GM12878 (cell line): ENCODE measurements around the gene IL17RB. TPM values are rescaled to one million over a fixed set of nuclear protein-coding genes. Genes with fewer than 3 reads are reported as not detected.

ENCODE experiments used
- ATF7 ChIP-seq: fragments of 450-650 bp; IDR thresholded peaks from 2 replicates; pipeline ENCODE4 v1.6.1; 2016; ENCODE audit warnings: low read depth, mild to moderate bottlenecking
- CBX5 ChIP-seq: sonication (generic); IDR thresholded peaks from 2 replicates; pipeline ENCODE4 v1.6.1; 2016; ENCODE audit warnings: low read depth, moderate library complexity, mild to moderate bottlenecking, inconsistent platforms
- EED ChIP-seq: sonication (generic); IDR thresholded peaks from 2 replicates; pipeline ENCODE4 v1.6.1; 2016; ENCODE audit warnings: antibody characterized with exemption, low read depth
- EP300 ChIP-seq, 2 experiments: fragments of 150-350 bp in 1 of 2; IDR thresholded peaks; 2 replicates each; pipeline ENCODE4 v1.6.1; 2011 to 2012; ENCODE audit warnings: low read depth in 2 of 2, low read length in 2 of 2, borderline replicate concordance in 1 of 2, improper control_type of control experiment in 1 of 2, inconsistent platforms in 1 of 2; ENCODE audit not compliant: control insufficient read depth in 1 of 2
- JUND ChIP-seq: IDR thresholded peaks from 2 replicates; pipeline ENCODE4 v1.6.1; 2012; ENCODE audit warnings: low read depth, mild to moderate bottlenecking, low read length, improper control_type of control experiment, moderate library complexity
- LARP7 ChIP-seq: fragments of 450-650 bp; IDR thresholded peaks from 2 replicates; pipeline ENCODE4 v1.6.1; 2017; ENCODE audit warnings: mild to moderate bottlenecking
- MTA2 ChIP-seq: fragments of 450-650 bp; IDR thresholded peaks from 2 replicates; pipeline ENCODE4 v1.6.1; 2016; ENCODE audit warnings: low read depth, mild to moderate bottlenecking, moderate library complexity
- SREBF1 ChIP-seq: IDR thresholded peaks from 2 replicates; pipeline ENCODE4 v1.6.1; 2012; ENCODE audit warnings: mild to moderate bottlenecking, low read length
- SREBF2 ChIP-seq: IDR thresholded peaks from 2 replicates; pipeline ENCODE4 v1.6.1; 2012; ENCODE audit warnings: mild to moderate bottlenecking, low read length
- TAF1 ChIP-seq: IDR thresholded peaks from 2 replicates; pipeline ENCODE4 v1.6.1; 2011; ENCODE audit warnings: mild to moderate bottlenecking, low read depth, low read length, borderline replicate concordance
- ZBED1 ChIP-seq: IDR thresholded peaks from 2 replicates; pipeline ENCODE4 v1.6.1; 2016; ENCODE audit warnings: borderline replicate concordance
- ZNF24 ChIP-seq: fragments of 450-650 bp; IDR thresholded peaks from 2 replicates; pipeline ENCODE4 v1.6.1; 2017; ENCODE audit warnings: antibody characterized with exemption, mild to moderate bottlenecking
- ZNF274 ChIP-seq: IDR thresholded peaks from one replicate; pipeline ENCODE4 v1.8.0; 2011; ENCODE audit not compliant: insufficient read length, insufficient read depth
- ZNF384 ChIP-seq: IDR thresholded peaks from 2 replicates; pipeline ENCODE4 v1.6.1; 2012; ENCODE audit warnings: low read depth, mild to moderate bottlenecking, low read length, improper control_type of control experiment, borderline replicate concordance
- ZSCAN29 ChIP-seq: fragments of 450-650 bp; IDR thresholded peaks from 2 replicates; pipeline ENCODE4 v1.6.1; 2017; ENCODE audit warnings: mild to moderate bottlenecking, moderate library complexity
- polyA plus RNA-seq, 11 experiments: library from polyadenylated mRNA; depleted of rRNA in 4 of 11; unstranded in 6 of 11; stranded (reverse) in 5 of 11; fragments of >200 nt; fragmentation: Nextera tagmentation in 4 of 11; fragmentation: Illumina TruSeq in 1 of 11; extraction: Ambion mirVana in 4 of 11; extraction: Trizol in 1 of 11; gene quantifications; 1 replicate in 1 of 11; 2 replicates in 10 of 11; pipeline versions ENCODE4 v1.2.1 to v1.2.3, GENCODE V29; 2011 to 2016; ENCODE audit warnings: inconsistent platforms in 2 of 11, missing spikeins in 2 of 11, low read depth in 1 of 11
- total RNA-seq, 4 experiments: library from RNA; depleted of rRNA in 3 of 4; stranded (reverse); fragments of >200 nt in 3 of 4; fragmentation: Illumina TruSeq in 1 of 4; extraction: Trizol in 1 of 4; gene quantifications; 2 replicates each; pipeline versions ENCODE4 v1.2.1 to v1.2.3, GENCODE V29; 2013 to 2021
- TF ChIP-seq, protein P1 (sequence below), 3 experiments: IDR thresholded peaks in 2 of 3; conservative IDR thresholded peaks in 1 of 3; 2 replicates each; pipeline ENCODE4 v1.5.1; 2011; ENCODE audit warnings: low read depth in 3 of 3, low read length in 3 of 3, mild to moderate bottlenecking in 3 of 3, control low read depth in 2 of 3, moderate library complexity in 2 of 3, inconsistent platforms in 1 of 3, mixed read lengths in 1 of 3; ENCODE audit not compliant: control insufficient read depth in 2 of 3, insufficient read depth in 1 of 3; ENCODE audit errors: extremely low read depth in 1 of 3
- TF ChIP-seq, protein P2 (sequence below): IDR thresholded peaks from 2 replicates; pipeline ENCODE4 v1.6.1; 2011; ENCODE audit warnings: borderline replicate concordance, low read depth, mild to moderate bottlenecking, moderate library complexity, low read length; ENCODE audit not compliant: insufficient read depth, poor library complexity, severe bottlenecking
- TF ChIP-seq, protein P3 (sequence below): fragments of 150-350 bp; IDR thresholded peaks from 2 replicates; pipeline ENCODE4 v1.6.1; 2016; ENCODE audit warnings: low read depth, low read length
- TF ChIP-seq, protein P4 (sequence below): fragments of 450-650 bp; IDR thresholded peaks from 2 replicates; pipeline ENCODE4 v1.6.1; 2016; ENCODE audit warnings: mild to moderate bottlenecking, moderate library complexity, borderline replicate concordance

IL17RB gene
- total and polyA plus RNA-seq, 10 of the 15 experiments (the other 5 are each of a cell fraction or from before 2014, with no cell fraction given) = 1.9 to 17.2 (median 2.9) TPM

DNA sequence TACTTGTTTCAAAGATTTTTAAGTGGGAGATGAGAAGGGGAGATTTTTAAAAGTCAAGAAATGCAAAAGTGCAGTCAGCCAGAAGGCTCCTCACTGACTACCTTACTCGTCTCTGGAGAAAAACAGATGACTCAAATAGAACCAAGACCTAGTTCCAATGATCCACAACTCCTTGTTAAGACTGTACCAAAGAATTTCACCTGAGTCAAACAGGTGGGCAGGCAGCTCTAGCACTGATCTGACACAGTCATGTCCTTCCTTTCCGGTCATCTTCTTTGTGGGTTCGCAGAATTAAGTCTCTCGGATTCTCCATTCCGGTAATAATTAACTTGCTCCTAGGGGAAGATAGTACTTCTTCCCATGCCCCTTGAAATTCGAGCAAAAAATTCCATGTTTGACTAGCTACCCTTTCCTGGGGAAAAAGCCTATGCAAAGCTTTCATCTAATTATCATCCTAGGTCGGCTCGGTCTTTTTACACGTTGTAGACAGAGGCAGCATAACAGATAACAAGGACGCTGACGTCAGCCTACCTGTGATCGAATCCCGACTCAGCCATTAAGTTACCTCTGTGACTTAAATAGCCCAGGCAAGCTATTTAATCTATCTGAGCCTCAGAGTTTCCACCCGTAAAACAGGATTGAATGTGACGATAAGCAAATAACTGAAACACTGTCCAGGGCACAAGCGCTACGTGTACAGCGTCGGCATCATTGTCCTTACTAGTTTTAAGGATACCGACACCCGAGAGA is 44.5 kb downstream of the IL17RB start (continued):
- TF ChIP-seq EP300 (IDR thresholded peaks at IDR 0.05; ENCODE audit: borderline replicate concordance in 1 of 2, control insufficient read depth in 1 of 2, low read depth in 2 of 2, low read length in 2 of 2) (no peak), JUND (no peak), ZNF24 (no peak), ZBED1 (no peak), LARP7 (no peak), ATF7 (peak; percentile 38), SREBF1 (no peak), SREBF2 (no peak), MTA2 (peak; percentile 12; the same call in 1 of the 2 replicates), TAF1 (no peak), EED (no peak), CBX5 (0 out of 2 replicates have a peak, but pooled peaks have one; percentile 25), ZNF384 (no peak), ZNF274 (no peak), ZSCAN29 (no peak)
- TF ChIP-seq, protein P1, sequence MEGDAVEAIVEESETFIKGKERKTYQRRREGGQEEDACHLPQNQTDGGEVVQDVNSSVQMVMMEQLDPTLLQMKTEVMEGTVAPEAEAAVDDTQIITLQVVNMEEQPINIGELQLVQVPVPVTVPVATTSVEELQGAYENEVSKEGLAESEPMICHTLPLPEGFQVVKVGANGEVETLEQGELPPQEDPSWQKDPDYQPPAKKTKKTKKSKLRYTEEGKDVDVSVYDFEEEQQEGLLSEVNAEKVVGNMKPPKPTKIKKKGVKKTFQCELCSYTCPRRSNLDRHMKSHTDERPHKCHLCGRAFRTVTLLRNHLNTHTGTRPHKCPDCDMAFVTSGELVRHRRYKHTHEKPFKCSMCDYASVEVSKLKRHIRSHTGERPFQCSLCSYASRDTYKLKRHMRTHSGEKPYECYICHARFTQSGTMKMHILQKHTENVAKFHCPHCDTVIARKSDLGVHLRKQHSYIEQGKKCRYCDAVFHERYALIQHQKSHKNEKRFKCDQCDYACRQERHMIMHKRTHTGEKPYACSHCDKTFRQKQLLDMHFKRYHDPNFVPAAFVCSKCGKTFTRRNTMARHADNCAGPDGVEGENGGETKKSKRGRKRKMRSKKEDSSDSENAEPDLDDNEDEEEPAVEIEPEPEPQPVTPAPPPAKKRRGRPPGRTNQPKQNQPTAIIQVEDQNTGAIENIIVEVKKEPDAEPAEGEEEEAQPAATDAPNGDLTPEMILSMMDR (IDR thresholded peaks at IDR 0.05 in 2 of 3, conservative IDR thresholded peaks at IDR 0.05 in 1 of 3; ENCODE audit: control insufficient read depth in 2 of 3, extremely low read depth in 1 of 3, insufficient read depth in 1 of 3, low read depth in 3 of 3, low read length in 3 of 3) = no peak
- TF ChIP-seq, protein P2, sequence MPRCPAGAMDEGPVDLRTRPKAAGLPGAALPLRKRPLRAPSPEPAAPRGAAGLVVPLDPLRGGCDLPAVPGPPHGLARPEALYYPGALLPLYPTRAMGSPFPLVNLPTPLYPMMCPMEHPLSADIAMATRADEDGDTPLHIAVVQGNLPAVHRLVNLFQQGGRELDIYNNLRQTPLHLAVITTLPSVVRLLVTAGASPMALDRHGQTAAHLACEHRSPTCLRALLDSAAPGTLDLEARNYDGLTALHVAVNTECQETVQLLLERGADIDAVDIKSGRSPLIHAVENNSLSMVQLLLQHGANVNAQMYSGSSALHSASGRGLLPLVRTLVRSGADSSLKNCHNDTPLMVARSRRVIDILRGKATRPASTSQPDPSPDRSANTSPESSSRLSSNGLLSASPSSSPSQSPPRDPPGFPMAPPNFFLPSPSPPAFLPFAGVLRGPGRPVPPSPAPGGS = no peak
- TF ChIP-seq, protein P3, sequence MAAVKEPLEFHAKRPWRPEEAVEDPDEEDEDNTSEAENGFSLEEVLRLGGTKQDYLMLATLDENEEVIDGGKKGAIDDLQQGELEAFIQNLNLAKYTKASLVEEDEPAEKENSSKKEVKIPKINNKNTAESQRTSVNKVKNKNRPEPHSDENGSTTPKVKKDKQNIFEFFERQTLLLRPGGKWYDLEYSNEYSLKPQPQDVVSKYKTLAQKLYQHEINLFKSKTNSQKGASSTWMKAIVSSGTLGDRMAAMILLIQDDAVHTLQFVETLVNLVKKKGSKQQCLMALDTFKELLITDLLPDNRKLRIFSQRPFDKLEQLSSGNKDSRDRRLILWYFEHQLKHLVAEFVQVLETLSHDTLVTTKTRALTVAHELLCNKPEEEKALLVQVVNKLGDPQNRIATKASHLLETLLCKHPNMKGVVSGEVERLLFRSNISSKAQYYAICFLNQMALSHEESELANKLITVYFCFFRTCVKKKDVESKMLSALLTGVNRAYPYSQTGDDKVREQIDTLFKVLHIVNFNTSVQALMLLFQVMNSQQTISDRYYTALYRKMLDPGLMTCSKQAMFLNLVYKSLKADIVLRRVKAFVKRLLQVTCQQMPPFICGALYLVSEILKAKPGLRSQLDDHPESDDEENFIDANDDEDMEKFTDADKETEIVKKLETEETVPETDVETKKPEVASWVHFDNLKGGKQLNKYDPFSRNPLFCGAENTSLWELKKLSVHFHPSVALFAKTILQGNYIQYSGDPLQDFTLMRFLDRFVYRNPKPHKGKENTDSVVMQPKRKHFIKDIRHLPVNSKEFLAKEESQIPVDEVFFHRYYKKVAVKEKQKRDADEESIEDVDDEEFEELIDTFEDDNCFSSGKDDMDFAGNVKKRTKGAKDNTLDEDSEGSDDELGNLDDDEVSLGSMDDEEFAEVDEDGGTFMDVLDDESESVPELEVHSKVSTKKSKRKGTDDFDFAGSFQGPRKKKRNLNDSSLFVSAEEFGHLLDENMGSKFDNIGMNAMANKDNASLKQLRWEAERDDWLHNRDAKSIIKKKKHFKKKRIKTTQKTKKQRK = no peak
- TF ChIP-seq, protein P4, sequence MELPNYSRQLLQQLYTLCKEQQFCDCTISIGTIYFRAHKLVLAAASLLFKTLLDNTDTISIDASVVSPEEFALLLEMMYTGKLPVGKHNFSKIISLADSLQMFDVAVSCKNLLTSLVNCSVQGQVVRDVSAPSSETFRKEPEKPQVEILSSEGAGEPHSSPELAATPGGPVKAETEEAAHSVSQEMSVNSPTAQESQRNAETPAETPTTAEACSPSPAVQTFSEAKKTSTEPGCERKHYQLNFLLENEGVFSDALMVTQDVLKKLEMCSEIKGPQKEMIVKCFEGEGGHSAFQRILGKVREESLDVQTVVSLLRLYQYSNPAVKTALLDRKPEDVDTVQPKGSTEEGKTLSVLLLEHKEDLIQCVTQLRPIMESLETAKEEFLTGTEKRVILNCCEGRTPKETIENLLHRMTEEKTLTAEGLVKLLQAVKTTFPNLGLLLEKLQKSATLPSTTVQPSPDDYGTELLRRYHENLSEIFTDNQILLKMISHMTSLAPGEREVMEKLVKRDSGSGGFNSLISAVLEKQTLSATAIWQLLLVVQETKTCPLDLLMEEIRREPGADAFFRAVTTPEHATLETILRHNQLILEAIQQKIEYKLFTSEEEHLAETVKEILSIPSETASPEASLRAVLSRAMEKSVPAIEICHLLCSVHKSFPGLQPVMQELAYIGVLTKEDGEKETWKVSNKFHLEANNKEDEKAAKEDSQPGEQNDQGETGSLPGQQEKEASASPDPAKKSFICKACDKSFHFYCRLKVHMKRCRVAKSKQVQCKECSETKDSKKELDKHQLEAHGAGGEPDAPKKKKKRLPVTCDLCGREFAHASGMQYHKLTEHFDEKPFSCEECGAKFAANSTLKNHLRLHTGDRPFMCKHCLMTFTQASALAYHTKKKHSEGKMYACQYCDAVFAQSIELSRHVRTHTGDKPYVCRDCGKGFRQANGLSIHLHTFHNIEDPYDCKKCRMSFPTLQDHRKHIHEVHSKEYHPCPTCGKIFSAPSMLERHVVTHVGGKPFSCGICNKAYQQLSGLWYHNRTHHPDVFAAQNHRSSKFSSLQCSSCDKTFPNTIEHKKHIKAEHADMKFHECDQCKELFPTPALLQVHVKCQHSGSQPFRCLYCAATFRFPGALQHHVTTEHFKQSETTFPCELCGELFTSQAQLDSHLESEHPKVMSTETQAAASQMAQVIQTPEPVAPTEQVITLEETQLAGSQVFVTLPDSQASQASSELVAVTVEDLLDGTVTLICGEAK = no peak
